Measurements from ENCODE around the gene CDC37L1.
A peak's percentile ranks its signal among the peaks of the same experiment; 100 is the strongest.

The CDC37L1 gene

GRCh38 chr9:4738866-4739586, 59.7 kb downstream of the CDC37L1 start:
- H3K4me3 ChIP-seq (ENCODE audit: control insufficient read depth, low read depth, low read length), result peak overlapping the region; percentile 79
- TF ChIP-seq, protein P1, sequence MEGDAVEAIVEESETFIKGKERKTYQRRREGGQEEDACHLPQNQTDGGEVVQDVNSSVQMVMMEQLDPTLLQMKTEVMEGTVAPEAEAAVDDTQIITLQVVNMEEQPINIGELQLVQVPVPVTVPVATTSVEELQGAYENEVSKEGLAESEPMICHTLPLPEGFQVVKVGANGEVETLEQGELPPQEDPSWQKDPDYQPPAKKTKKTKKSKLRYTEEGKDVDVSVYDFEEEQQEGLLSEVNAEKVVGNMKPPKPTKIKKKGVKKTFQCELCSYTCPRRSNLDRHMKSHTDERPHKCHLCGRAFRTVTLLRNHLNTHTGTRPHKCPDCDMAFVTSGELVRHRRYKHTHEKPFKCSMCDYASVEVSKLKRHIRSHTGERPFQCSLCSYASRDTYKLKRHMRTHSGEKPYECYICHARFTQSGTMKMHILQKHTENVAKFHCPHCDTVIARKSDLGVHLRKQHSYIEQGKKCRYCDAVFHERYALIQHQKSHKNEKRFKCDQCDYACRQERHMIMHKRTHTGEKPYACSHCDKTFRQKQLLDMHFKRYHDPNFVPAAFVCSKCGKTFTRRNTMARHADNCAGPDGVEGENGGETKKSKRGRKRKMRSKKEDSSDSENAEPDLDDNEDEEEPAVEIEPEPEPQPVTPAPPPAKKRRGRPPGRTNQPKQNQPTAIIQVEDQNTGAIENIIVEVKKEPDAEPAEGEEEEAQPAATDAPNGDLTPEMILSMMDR (conservative IDR thresholded peaks at IDR 0.05; ENCODE audit: control insufficient read depth, insufficient read depth, low read depth, low read length), result no peak
- DNase-seq (ENCODE audit: low read depth), result peak; percentile 21

- peak; percentile 39 for DNase-seq (ENCODE audit: low read depth)
- TF ChIP-seq, protein P1 (conservative IDR thresholded peaks at IDR 0.05; ENCODE audit: control insufficient read depth, insufficient read depth, low read depth, low read length), result no peak
- H3K4me3 ChIP-seq (ENCODE audit: control insufficient read depth, low read depth, low read length), result peak overlapping the region; percentile 79
These were observed 60.4 kb downstream of the CDC37L1 start for GRCh38 chr9:4739587-4740387.

GRCh38 chr9:4740388-4740637, 60.9 kb downstream of the CDC37L1 start:
- TF ChIP-seq, protein P1 (conservative IDR thresholded peaks at IDR 0.05; ENCODE audit: control insufficient read depth, insufficient read depth, low read depth, low read length), result no peak
- peak; percentile 39 for DNase-seq (ENCODE audit: low read depth)
- H3K4me3 ChIP-seq (ENCODE audit: control insufficient read depth, low read depth, low read length), result peak overlapping the region; percentile 79

DNA sequence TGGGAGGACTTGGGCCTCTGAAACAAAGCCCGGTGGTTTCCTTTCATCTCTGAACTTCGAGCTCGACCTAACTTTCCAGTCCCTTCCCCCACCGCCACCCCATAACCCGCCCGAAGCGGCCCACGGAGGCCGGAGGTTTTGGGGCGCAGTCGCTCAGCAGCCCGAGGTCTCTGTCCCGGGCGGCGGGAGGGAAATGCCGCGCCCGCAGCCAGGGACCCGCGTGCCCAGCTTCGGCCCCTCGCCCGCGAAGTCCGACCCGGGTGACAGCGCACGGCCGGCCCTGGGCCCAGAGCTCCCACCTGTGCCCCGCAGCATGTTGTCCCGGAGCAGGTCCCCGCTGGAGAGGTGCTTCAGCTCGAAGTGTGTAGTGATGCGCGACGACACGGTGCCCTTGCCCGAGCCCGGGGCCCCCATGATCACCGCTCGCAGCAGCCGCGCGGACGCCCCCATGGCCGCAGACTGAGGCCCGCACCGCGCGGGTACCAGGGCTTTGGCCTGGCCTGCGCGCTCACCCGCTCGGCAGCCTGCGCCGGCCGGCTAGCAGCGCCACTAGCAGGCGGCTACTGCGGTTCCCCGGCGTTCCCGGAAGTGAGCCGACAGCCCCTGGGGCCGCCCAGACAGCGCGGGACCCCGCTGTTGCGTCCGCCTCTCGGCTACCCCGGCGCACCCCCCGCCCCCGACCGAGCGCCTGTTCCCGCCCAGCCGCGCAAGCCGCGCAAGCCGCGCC, 61.4 kb downstream of the CDC37L1 start, which contains the start of gene AK3:
AK3 (minus strand) TSS at position 565 of the 727 bp plus-strand sequence; CDS start at position 450, 115 bp downstream.
- TF ChIP-seq, protein P1 (conservative IDR thresholded peaks at IDR 0.05; ENCODE audit: control insufficient read depth, insufficient read depth, low read depth, low read length), result no peak
- H3K4me3 ChIP-seq (ENCODE audit: control insufficient read depth, low read depth, low read length), result peak within 1 kb of the TSS; percentile 79
- DNase-seq (ENCODE audit: low read depth), result peak; percentile 73

GRCh38 chr9:4741365-4742089, 62.2 kb downstream of the CDC37L1 start:
- DNase-seq (ENCODE audit: low read depth), result peak; percentile 18
- TF ChIP-seq, protein P1 (conservative IDR thresholded peaks at IDR 0.05; ENCODE audit: control insufficient read depth, insufficient read depth, low read depth, low read length), result no peak
- H3K4me3 ChIP-seq (ENCODE audit: control insufficient read depth, low read depth, low read length), result peak overlapping the region; percentile 79

DNA sequence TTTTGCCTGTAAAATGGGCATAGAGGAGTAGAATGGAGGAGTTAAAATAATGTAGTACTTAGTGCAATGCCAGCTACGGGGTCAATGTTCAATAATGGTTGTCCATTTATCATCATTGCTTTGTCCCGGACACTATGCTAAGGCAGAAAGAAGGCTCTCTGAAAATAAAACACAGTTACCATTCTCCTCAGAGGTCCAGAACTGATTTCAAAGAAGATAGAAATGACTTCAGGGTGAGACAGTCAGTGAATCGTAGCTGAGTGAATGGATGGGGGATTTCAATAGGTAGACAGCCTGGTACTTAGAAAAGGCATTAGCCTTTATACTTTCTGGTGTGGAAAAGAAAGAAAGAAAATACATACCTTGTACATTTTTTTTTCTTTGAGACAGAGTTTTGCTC, 62.9 kb downstream of the CDC37L1 start:
- DNase-seq (ENCODE audit: low read depth), result no peak
- H3K4me3 ChIP-seq (ENCODE audit: control insufficient read depth, low read depth, low read length), result peak overlapping the region; percentile 79
- TF ChIP-seq, protein P1 (conservative IDR thresholded peaks at IDR 0.05; ENCODE audit: control insufficient read depth, insufficient read depth, low read depth, low read length), result no peak

Measured in fibroblast of mammary gland (primary cell).